ENCODE data around the gene CNTNAP2. TPM values are rescaled to one million over a fixed set of nuclear protein-coding genes. Genes with fewer than 3 reads are reported as not detected.

The CNTNAP2 gene
- polyA plus RNA-seq, 3 donors from 2014 or later: 0.94 to 1.1 TPM; not detected in 1

- Mint-ChIP-seq H3K4me1 (no peaks in the 10 kb centered on the region), H3K36me3 (no peaks in the 10 kb centered on the region), H3K4me3 (no peak overlapping the region), H3K27ac (no peak overlapping the region), H3K27me3 (ENCODE audit: low read depth in 3 of 3) (peaks cover 0 to 2% (median 0%) of the 10 kb centered on the region in 3 donors), H3K9me3 (no peaks in the 10 kb centered on the region)
- no peak for DNase-seq
These were observed 2263.1 kb downstream of the CNTNAP2 start for GRCh38 chr7:148379677-148380076.

- Mint-ChIP-seq H3K27me3 (ENCODE audit: low read depth in 3 of 3) (peaks cover 0 to 2% (median 0%) of the 10 kb centered on the region in 3 donors), H3K36me3 (no peaks in the 10 kb centered on the region), H3K4me1 (no peaks in the 10 kb centered on the region), H3K9me3 (no peaks in the 10 kb centered on the region), H3K4me3 (no peak overlapping the region), H3K27ac (no peak overlapping the region)
- DNase-seq: no peak
These were observed 2264.2 kb downstream of the CNTNAP2 start for GRCh38 chr7:148380596-148381419.

GRCh38 chr7:148382596-148382995 lies 2266.0 kb downstream of the CNTNAP2 start:
- H3K27me3 Mint-ChIP-seq (ENCODE audit: low read depth in 3 of 3): peaks cover 0 to 2% (median 2%) of the 10 kb centered on the region in 3 donors
- H3K27ac Mint-ChIP-seq: no peak overlapping the region
- no peaks in the 10 kb centered on the region for H3K4me1 Mint-ChIP-seq
- H3K36me3 Mint-ChIP-seq: no peaks in the 10 kb centered on the region
- H3K4me3 Mint-ChIP-seq: no peak overlapping the region
- no peaks in the 10 kb centered on the region for H3K9me3 Mint-ChIP-seq
- DNase-seq: no peak

- DNase-seq: no peak
- no peaks in the 10 kb centered on the region for H3K36me3 Mint-ChIP-seq
- no peaks in the 10 kb centered on the region for H3K4me1 Mint-ChIP-seq
- no peak overlapping the region for H3K27ac Mint-ChIP-seq
- H3K27me3 Mint-ChIP-seq (ENCODE audit: low read depth in 3 of 3): peaks cover 0 to 2% (median 2%) of the 10 kb centered on the region in 3 donors
- H3K4me3 Mint-ChIP-seq: no peak overlapping the region
- no peaks in the 10 kb centered on the region for H3K9me3 Mint-ChIP-seq
These were observed 2267.1 kb downstream of the CNTNAP2 start for GRCh38 chr7:148383651-148384050.

- Mint-ChIP-seq H3K4me1 (no peaks in the 10 kb centered on the region), H3K27me3 (ENCODE audit: low read depth in 3 of 3) (peaks cover 2% of the 10 kb centered on the region in 3 donors), H3K36me3 (no peaks in the 10 kb centered on the region), H3K9me3 (no peaks in the 10 kb centered on the region), H3K27ac (no peak overlapping the region), H3K4me3 (no peak overlapping the region)
- no peak for DNase-seq
These were observed 2268.5 kb downstream of the CNTNAP2 start for GRCh38 chr7:148385009-148385682.

GRCh38 chr7:148390381-148390780 lies 2273.8 kb downstream of the CNTNAP2 start:
- Mint-ChIP-seq H3K36me3 (no peaks in the 10 kb centered on the region), H3K9me3 (peaks cover 0 to 3% (median 0%) of the 10 kb centered on the region in 6 donors), H3K27ac (no peak overlapping the region), H3K4me1 (no peaks in the 10 kb centered on the region), H3K4me3 (no peak overlapping the region), H3K27me3 (ENCODE audit: low read depth in 3 of 3) (peaks cover 4 to 8% (median 5%) of the 10 kb centered on the region in 3 donors)
- DNase-seq: no peak

GRCh38 chr7:148391591-148391990 lies 2275.0 kb downstream of the CNTNAP2 start:
- H3K27ac Mint-ChIP-seq: no peak overlapping the region
- H3K9me3 Mint-ChIP-seq: peaks cover 0 to 3% (median 0%) of the 10 kb centered on the region in 6 donors
- no peaks in the 10 kb centered on the region for H3K4me1 Mint-ChIP-seq
- DNase-seq: no peak
- H3K4me3 Mint-ChIP-seq: no peak overlapping the region
- no peaks in the 10 kb centered on the region for H3K36me3 Mint-ChIP-seq
- peaks cover 5 to 10% (median 7%) of the 10 kb centered on the region in 3 donors for H3K27me3 Mint-ChIP-seq (ENCODE audit: low read depth in 3 of 3)

DNA sequence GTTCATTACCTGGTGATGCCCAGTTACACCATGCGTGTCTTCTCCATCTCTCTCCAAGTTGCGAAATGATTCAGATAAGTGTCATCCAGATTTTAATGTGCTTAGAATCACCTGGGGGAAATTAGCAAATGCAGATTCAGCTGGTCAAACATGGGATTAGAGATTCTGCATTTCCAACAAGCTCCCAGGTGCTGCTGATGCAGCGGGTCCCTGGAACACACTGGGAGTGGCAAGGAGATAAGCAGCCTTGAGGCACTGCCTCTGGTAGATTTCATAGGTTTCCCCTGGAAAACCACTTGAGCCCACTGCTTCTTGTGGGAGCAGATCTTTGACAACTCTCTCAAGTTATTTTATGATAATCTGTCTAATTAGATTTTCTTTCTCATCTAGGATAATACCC lies 2278.0 kb downstream of the CNTNAP2 start:
- peaks cover 0 to 3% (median 0%) of the 10 kb centered on the region in 6 donors for H3K9me3 Mint-ChIP-seq
- H3K4me3 Mint-ChIP-seq: no peak overlapping the region
- H3K4me1 Mint-ChIP-seq: peaks cover 0 to 18% of the 10 kb centered on the region in 2 donors
- no peak overlapping the region for H3K27ac Mint-ChIP-seq
- H3K27me3 Mint-ChIP-seq (ENCODE audit: low read depth in 3 of 3): peaks cover 7 to 16% (median 16%) of the 10 kb centered on the region in 3 donors
- H3K36me3 Mint-ChIP-seq: no peaks in the 10 kb centered on the region
- DNase-seq: no peak

- Mint-ChIP-seq H3K36me3 (no peaks in the 10 kb centered on the region), H3K4me3 (no peak overlapping the region), H3K9me3 (peaks cover 0 to 3% (median 0%) of the 10 kb centered on the region in 6 donors), H3K27ac (no peak overlapping the region), H3K27me3 (ENCODE audit: low read depth in 3 of 3) (peaks cover 7 to 16% (median 15%) of the 10 kb centered on the region in 3 donors), H3K4me1 (peaks cover 0 to 18% of the 10 kb centered on the region in 2 donors)
- no peak for DNase-seq
These were observed 2278.8 kb downstream of the CNTNAP2 start for GRCh38 chr7:148395352-148395811.

GRCh38 chr7:148395990-148396716 lies 2279.6 kb downstream of the CNTNAP2 start:
- H3K4me3 Mint-ChIP-seq: no peak overlapping the region
- DNase-seq: no peak
- no peak overlapping the region for H3K27ac Mint-ChIP-seq
- H3K4me1 Mint-ChIP-seq: peaks cover 0 to 18% of the 10 kb centered on the region in 2 donors
- H3K9me3 Mint-ChIP-seq: peaks cover 0 to 3% (median 0%) of the 10 kb centered on the region in 6 donors
- H3K36me3 Mint-ChIP-seq: no peaks in the 10 kb centered on the region
- H3K27me3 Mint-ChIP-seq (ENCODE audit: low read depth in 3 of 3): peaks cover 8 to 19% (median 15%) of the 10 kb centered on the region in 3 donors

DNA sequence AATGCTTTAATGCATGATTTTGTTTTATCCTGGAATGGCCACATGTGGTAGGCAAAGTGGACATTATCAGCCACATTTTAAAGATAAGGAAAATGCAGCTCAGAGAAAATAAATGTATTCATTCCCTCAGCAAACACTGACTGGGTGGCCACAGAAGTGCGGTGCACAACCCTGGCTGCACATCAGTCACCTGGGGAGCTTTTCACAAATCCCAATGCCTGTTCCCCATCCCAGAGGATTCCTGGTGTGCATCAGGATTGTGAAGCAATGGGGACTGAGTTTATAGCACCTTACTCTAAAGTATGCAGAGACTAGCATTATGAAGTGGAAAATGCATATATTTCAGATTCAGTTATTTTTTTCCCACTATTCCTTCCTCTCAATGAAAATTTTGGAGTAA lies 2280.5 kb downstream of the CNTNAP2 start:
- H3K27ac Mint-ChIP-seq: no peak overlapping the region
- peaks cover 0 to 18% of the 10 kb centered on the region in 2 donors for H3K4me1 Mint-ChIP-seq
- peaks cover 0 to 3% (median 0%) of the 10 kb centered on the region in 6 donors for H3K9me3 Mint-ChIP-seq
- H3K27me3 Mint-ChIP-seq (ENCODE audit: low read depth in 3 of 3): peaks cover 14 to 19% (median 19%) of the 10 kb centered on the region in 3 donors
- no peak overlapping the region for H3K4me3 Mint-ChIP-seq
- no peaks in the 10 kb centered on the region for H3K36me3 Mint-ChIP-seq
- DNase-seq: no peak

- Mint-ChIP-seq H3K4me3 (peak overlapping the region in 1 of 5 donors; percentile 66), H3K4me1 (peaks cover 0 to 18% of the 10 kb centered on the region in 2 donors), H3K27me3 (ENCODE audit: low read depth in 3 of 3) (peaks cover 14 to 19% (median 19%) of the 10 kb centered on the region in 3 donors), H3K27ac (no peak overlapping the region), H3K9me3 (peaks cover 0 to 3% (median 0%) of the 10 kb centered on the region in 6 donors), H3K36me3 (no peaks in the 10 kb centered on the region)
- no peak for DNase-seq
These were observed 2280.9 kb downstream of the CNTNAP2 start for GRCh38 chr7:148397551-148397950.

DNA sequence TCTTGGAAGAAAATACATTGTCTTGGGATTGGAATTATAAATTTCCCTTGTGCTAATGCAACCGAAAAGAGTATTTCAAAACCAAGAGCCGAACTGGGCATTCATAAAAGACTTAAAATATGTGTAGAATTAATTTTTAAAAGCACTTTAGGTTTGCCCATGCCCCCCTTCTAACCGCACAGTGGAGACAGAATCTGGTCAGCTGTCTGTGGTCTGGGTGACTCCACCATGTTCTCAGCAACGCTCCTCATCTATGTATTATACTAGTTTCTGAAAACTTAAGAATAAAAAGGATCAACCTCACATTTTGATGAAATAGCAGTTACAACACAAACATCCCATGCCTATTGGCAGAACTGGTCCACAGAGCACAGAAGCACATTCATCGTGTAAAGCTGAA lies 2281.4 kb downstream of the CNTNAP2 start:
- H3K27me3 Mint-ChIP-seq (ENCODE audit: low read depth in 3 of 3): peaks cover 14 to 19% (median 19%) of the 10 kb centered on the region in 3 donors

More for the DNA sequence above, 2281.4 kb downstream of the CNTNAP2 start:
- Mint-ChIP-seq H3K9me3 (peaks cover 0 to 3% (median 0%) of the 10 kb centered on the region in 6 donors), H3K36me3 (no peaks in the 10 kb centered on the region), H3K27ac (peak overlapping the region in 1 of 6 donors; percentile 7), H3K4me3 (peak overlapping the region in 2 of 5 donors; percentile 42 to 66), H3K4me1 (peaks cover 0 to 18% of the 10 kb centered on the region in 2 donors)
- DNase-seq: peak in 1 of 3 donors; percentile 17

Data from immature natural killer cell (primary cell).